Limb (tissue), 2 donors: Measurements from ENCODE around the gene CTSW.
A peak's percentile ranks its signal among the peaks of the same experiment; 100 is the strongest.

Experiments used
- DNase-seq, 2 donors: peaks; one replicate each; pipeline ENCODE4 v3.0.0-alpha.2; 2016; ENCODE audit errors: extremely low spot score in 2 of 2

The CTSW gene

DNA sequence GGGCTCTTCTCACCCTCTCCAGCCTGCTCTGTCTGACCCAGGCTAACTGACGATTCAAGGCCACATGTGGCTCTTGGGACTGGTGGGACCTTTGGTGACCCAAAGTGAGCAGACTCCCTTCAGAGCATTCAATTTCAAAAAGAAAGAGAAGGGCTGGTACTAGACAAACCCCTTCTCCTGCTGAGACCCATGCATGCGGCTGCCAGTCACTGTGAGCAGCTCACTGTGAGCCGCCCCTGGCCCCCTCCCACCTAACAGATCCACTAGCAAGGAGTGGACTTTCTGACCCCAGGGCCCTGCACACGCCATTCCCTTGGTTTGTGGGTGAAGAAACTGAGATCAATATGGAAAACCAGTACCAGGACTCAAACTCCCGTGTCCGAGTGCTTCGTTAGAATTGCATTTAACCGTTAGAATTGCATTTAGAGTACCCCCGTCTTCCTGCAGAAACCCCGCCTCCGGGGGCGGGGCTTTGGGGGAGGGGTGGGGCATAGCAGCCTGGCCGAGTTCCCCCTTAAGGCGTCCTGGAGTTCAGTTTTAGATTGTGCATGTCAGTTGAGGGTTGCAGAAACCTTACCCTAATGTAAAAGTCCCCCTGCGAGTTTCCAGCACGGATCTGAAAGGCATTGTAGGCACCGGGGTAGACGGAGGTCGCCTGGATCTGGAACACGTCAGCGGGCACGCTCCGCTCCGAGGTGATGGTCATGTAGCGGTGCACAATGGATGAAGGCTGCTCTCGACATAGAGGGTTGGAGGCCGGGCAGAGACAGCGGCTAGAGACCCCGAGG lies 12.2 kb upstream of the CTSW start:
- DNase-seq: peak in 1 of 2 donors; percentile 60

DNA sequence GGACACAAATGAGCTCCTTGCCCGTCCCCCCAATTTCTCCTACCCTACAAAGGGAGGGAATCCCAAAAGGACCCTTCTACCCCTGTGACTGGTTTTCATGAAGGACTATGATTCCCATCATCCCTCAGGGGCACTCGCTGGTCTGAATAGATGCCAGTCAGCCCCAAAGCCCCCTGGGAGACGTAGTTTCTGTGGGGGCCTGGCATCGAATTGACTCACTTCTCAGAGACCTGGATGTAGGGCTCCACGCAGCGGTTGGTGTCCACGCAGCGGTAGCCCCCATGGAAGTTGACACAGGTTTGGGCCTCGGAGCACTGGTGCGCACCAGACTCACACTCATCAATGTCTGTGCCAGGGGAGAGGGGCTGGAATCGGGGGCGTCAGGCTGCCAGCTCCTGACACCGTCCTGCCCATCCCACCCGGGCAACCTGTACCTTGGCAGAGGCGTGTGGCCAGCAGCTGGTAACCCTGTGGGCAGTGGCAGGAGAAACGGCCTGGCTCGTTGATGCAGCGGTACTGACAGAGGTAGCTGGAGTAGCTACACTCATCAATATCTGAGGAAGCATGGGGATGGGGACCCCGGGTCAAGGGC lies 11.5 kb upstream of the CTSW start:
- peak in 1 of 2 donors; percentile 51 for DNase-seq

GRCh38 chr11:65868907-65869306 lies 10.7 kb upstream of the CTSW start:
- DNase-seq: no peak

DNA sequence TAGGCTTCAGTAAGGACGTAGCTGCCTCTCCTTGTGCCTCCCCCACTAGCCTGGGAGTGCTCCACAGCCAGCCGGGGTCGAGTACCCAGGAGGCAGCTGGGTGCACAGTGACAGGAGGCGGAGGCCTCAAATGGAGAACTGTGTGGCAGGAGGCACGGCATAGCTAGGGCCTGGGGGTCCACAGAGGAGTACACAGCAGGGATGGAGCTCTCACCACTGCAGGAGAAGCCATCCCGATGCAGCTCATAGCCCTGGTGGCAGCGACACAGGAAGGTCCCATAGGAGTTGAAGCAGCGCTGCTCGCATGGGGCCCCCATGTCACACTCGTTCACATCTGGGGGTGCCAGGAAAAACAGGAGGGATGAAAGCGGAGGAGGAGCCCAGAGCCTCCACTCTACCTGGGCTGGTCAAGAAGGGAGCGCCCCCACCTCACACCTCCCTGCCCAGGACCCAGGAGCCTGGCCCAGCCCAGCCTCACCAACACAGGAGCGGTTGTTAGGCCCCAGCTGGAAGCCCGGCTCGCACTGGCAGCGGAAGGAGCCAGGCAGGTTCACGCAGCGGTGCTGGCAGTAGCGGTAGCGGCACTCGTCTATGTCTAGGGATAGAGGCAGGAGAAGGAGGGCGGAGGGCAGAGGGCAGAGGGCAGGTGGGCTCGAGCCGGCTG lies 9.9 kb upstream of the CTSW start:
- DNase-seq: no peak

DNA sequence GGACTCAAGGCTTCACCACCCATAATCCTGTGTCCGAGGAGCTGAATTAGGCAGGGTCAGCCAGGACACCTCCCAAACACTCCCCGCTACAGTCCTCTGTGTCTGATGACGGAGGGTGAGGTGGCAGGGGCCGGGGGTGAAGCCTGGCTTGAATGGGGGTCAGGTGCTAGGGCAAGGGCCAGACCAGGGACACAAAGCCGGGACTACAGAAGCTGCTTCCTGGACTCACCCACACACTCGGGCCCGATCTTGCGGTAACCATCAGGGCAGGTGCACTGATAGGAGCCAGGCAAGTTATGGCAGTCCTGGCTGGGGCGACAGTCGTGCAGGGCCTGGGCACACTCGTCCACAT lies 9.4 kb upstream of the CTSW start:
- DNase-seq: no peak

DNA sequence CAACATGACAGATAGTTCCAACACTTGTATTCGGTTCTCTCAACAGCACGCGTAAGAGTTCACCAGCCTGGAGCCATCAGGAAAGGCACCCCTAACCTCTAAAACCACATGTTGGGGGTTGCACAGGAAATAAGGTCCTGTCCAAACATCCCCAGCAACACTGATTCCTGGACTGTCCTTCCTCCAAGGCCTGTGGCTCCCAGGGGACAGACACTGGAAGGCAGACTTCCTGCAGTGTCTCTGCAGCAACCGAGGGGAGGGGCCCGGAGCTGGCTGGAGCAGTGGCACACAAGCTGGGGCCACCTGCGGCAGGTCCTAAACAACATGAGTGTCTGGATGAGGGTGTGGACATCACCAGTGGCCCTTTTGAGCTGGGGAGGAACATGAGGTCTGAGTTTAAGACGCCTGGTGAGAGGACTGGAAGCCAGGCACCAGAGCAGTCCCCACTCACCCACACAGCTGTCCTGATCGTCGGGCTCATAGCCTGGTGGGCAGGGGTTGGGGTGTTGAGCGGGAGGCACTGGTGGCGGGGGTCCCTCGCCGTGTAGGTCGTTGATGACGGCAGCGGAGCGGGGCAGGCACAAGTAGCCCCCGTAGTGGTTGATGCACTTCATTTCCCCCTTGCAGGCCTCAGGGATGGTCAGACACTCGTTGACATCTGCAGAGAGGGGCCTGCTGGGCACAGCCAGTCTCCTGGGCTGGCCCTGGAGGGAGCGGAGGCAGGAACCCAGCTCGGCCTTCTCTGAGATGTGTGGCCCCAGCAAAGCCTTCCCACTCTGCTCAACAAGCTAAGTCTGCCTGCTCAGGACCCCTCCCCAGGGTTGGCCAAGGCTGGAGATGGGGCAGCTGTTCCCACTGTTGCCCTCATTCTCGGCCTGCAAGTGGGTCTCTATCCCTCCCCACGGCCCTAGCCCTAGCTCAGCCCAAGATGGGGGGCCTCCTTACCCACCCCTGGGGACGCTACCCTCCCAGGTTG lies 8.6 kb upstream of the CTSW start:
- DNase-seq: no peak

DNA sequence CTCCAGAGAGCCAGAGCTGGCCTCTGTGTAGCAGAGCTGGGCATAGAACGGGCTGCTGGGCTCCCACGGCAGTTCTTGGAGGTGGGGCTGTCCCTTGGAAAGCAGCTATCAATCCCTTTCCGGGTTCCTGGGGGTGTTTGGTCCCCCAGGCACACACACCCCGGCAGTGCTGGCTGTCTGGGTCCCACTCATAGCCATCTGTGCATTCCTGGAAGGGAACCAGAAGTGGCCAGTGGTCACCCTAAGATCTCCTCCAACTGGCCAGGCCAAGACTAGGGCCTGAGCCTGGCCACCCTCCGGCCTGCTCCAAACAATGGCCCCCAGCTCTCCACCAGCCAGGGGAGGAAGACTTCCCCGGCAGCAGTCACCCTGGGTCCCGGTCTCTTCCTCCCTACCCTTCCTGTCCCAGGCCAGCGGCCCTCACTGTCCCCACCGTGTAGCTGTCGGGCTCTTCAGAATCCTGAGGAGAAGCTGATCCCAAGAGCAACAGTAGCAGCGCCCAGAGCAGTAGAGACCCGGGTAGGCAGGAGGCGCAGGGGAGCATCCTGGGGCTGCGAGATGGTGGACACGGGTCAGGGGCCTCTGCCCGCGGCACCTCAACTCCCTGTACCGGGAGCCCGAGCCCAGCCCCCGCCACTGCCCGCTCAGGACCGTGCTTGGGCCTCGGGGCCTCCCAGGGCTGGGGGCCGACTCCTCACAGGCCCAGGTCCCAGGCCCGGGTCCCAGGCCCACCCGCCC lies 7.7 kb upstream of the CTSW start:
- DNase-seq: no peak

DNA sequence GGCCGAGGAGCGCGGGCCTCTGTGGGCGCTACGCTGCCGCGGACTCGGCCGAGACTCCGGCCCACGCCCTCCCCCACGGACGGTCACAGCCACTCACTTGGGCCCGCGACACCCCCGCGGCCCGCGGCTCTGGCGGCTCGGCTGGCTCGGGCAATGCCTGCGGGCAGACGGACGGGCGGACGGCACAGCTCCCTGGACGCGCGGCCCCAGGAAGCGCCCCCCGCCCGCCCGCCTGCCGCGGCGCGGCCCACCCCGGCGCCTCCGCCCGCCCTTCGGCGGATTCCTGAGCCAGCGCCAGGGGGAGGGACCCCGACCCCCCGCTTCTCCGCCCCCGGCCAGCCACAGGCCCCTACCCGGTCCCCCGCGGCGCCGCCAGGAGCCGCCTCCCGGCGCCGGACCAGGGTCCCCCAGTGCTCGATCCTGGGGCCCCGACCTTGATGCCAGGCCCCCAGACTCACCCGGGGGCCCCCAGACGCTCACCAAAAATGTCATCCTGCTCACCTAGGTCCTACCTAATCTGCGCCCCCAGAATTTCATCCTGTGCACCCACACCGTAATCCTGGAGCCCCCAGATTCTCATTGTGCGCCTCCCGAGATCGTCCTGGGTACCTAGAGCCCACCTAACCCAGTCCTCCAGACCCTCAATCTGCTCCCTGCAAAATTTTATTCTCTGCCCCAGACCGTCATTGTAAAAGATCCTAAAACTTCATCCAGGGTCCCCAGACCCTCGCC lies 6.9 kb upstream of the CTSW start, which contains the start of gene EFEMP2:
EFEMP2 (minus strand) TSS at position 215 of the 732 bp plus-strand sequence. CDS start 446 bp downstream, outside the sequence.
- DNase-seq: peak; percentile 38 to 83

- DNase-seq: peak; percentile 89 to 96
These were observed 6.1 kb upstream of the CTSW start for GRCh38 chr11:65873318-65874156.

- DNase-seq: no peak
These were observed 390 bp downstream of the CTSW start for GRCh38 chr11:65880027-65880426.

DNA sequence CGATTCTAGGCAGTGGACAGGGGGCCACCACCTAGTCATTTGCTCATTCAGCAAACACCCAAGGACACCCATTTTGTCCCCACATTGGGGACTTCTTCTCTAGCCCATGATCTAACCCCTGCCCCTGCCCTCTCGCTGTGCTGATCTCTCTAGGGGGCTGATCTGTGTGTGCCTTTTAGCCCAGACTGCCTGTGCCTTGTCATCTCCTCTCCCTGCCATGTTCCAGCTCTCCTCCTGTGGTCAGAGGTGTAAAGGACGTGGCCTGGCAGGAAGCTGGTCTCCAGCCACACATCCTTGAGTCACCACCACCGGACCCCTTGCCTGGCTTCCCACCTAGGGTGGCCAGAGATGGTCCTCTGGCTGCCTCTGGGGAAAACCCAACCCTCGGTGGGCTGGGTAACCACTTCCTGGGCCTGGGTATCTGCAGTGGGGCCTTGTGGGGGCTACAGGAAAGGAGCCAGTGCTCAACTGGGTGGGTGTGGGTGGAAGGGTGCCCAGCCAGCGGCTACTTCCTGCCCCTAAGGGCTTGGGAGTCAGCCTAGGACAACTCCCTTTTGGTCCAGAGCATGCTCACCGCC lies 1.3 kb downstream of the CTSW start:
- DNase-seq: no peak

DNA sequence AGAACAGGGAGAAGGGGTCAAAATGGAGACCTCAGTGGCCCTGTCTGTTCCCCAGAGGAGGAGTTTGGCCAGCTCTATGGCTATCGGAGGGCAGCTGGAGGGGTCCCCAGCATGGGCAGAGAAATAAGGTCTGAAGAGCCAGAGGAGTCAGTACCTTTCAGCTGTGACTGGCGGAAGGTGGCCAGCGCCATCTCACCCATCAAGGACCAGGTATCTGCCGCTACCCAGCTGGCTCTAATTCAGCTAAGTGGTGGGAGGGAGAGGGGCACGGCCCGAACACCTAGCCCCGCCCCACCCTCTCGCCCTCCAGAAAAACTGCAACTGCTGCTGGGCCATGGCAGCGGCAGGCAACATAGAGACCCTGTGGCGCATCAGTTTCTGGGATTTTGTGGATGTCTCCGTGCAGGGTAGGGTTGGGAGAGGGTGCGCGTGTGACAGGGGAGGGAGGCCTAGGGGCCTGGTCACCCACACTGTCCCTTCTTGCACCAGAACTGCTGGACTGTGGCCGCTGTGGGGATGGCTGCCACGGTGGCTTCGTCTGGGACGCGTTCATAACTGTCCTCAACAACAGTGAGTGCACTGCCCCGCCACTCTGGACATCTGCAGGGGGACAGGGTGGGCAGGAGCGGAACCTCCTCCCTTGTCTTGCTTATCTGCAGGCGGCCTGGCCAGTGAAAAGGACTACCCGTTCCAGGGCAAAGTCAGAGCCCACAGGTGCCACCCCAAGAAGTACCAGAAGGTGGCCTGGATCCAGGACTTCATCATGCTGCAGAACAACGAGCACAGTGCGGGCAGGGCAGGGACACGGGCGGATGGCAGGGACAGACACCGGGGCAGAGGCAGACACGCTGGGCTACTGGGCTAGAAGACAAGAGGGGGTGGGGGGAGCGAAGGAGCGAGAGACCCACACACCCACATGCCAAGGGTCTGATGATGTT lies 2.8 kb downstream of the CTSW start:
- no peak for DNase-seq

GRCh38 chr11:65883058-65883761 lies 3.6 kb downstream of the CTSW start:
- DNase-seq: no peak

GRCh38 chr11:65883786-65884715 lies 4.4 kb downstream of the CTSW start:
- DNase-seq: no peak

DNA sequence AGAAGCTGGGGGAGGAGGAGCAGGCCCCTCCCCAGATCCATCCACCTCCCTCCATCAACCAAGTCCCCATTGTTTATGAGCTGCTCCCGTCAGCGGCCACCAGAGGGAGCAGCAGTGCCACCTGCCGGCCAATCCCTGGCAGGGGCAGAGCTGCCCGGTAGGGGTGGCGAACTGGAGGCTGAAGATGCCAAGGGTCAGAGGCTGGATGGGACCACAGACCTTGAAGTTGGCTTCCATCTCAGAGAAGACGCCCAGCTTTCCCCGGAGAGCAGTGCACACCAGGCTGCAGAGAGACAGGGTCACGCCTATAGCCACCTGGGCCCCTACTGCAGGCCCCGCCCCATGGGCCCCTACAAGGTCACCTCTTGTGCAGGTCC lies 5.1 kb downstream of the CTSW start:
- peak; percentile 66 to 83 for DNase-seq

DNA sequence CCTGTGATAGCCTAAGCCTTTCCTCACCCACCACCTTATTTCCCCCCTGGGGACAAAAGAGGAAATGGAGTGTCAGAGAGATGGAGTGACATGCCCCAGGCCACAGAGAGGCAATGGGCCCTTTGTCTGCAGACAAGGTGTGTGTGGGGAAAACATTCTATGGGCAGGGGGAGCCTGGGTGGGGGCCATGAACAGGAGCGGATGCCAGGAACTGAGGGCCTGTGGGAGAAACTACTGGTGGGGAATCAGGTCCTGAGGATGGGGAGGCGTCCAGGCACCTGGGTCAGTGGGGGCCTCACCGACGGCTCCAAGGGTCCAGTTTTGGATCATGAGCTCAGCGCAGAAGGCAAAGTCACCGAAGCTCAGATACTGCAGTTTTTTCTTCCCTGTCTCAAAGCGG lies 5.6 kb downstream of the CTSW start:
- DNase-seq: no peak
